HepG2 (cell line): ENCODE measurements around the gene TRMU. TPM values are rescaled to one million over a fixed set of nuclear protein-coding genes. Genes with fewer than 3 reads are reported as not detected.

Source experiments
- KLF15 ChIP-seq: sonication (generic); formaldehyde crosslinking; IDR thresholded peaks from 2 replicates; pipeline ENCODE4 v1.8.1; 2023; ENCODE audit warnings: borderline replicate concordance, mild to moderate bottlenecking, inconsistent platforms, missing genetic modification reagents, mixed read lengths
- RBFOX2 ChIP-seq: fragments of 200-400 bp; formaldehyde crosslinking; IDR thresholded peaks from 2 replicates; pipeline ENCODE4 v1.6.1; 2017; ENCODE audit warnings: low read depth, mild to moderate bottlenecking, low read length
- ZFX ChIP-seq: sonication (generic); formaldehyde crosslinking; IDR thresholded peaks from 2 replicates; pipeline ENCODE4 v1.4.0; 2020; ENCODE audit warnings: mild to moderate bottlenecking, low read depth, missing genetic modification reagents, moderate library complexity
- polyA plus RNA-seq, 8 experiments: library from polyadenylated mRNA; depleted of rRNA in 3 of 8; stranded (reverse) in 7 of 8; unstranded in 1 of 8; fragments of >200 nt; fragmentation: Illumina TruSeq in 4 of 8; extraction: Trizol in 4 of 8; gene quantifications; 2 replicates each; pipeline versions ENCODE4 v1.2.1 to v1.2.3, GENCODE V29; 2011 to 2016; ENCODE audit warnings: low read depth in 4 of 8, missing spikeins in 1 of 8, mixed read lengths in 1 of 8; ENCODE audit not compliant: insufficient read depth in 1 of 8
- total RNA-seq, 5 experiments: library from RNA; depleted of rRNA; stranded (reverse); fragments of >200 nt; fragmentation: Illumina TruSeq; extraction: Trizol; gene quantifications; 2 replicates each; pipeline ENCODE4 v1.2.3, GENCODE V29; 2016; ENCODE audit warnings: low read depth in 1 of 5
- TF ChIP-seq, protein P1 (sequence below): sonication (generic); formaldehyde crosslinking; IDR thresholded peaks from 2 replicates; pipeline ENCODE4 v1.4.0; 2020; ENCODE audit warnings: mild to moderate bottlenecking, missing genetic modification reagents
- TF ChIP-seq, protein P2 (sequence below): sonication (generic); formaldehyde crosslinking; IDR thresholded peaks from 2 replicates; pipeline ENCODE4 v1.4.0; 2020; ENCODE audit warnings: missing genetic modification reagents
- TF ChIP-seq, protein P3 (sequence below): sonication (generic); formaldehyde crosslinking; IDR thresholded peaks from 2 replicates; pipeline ENCODE4 v1.4.0; 2020; ENCODE audit warnings: missing genetic modification reagents

TRMU gene
- total and polyA plus RNA-seq, 2 of the 13 experiments (the other 11 are each of a cell fraction or from before 2014, with no cell fraction given): 31.0 to 50.2 TPM

DNA sequence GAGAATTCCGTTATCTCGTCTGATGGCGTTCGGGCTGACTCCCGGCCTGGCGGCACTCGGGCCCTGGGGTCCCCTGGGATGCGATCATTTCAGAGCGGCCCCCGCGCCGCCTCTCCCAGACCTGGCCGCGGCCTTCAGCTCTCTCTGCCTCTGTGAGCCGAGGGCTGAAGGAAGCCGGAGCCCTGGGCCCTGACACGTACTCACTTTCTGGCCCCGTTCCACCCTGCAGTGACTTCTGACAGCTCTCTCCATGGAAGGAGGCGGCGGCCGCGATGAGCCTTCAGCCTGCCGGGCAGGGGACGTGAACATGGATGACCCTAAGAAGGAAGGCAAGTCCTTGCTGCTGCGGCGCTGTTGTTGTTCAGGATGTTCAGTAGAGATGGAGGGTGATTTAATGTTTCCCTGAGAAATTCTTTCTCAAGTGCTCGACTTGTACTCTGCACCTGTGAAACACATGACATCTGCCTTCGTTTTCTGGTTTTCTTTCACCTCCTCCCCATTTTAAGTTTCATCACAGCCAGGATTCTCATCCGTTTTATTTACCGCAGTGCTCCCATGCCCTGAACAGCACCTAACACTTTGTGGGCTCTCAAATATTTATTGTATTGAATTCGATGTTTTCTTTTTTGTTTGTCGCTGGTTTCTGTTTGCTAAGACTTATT is 38.2 kb upstream of the TRMU start (continued):
- TF ChIP-seq, protein P1, sequence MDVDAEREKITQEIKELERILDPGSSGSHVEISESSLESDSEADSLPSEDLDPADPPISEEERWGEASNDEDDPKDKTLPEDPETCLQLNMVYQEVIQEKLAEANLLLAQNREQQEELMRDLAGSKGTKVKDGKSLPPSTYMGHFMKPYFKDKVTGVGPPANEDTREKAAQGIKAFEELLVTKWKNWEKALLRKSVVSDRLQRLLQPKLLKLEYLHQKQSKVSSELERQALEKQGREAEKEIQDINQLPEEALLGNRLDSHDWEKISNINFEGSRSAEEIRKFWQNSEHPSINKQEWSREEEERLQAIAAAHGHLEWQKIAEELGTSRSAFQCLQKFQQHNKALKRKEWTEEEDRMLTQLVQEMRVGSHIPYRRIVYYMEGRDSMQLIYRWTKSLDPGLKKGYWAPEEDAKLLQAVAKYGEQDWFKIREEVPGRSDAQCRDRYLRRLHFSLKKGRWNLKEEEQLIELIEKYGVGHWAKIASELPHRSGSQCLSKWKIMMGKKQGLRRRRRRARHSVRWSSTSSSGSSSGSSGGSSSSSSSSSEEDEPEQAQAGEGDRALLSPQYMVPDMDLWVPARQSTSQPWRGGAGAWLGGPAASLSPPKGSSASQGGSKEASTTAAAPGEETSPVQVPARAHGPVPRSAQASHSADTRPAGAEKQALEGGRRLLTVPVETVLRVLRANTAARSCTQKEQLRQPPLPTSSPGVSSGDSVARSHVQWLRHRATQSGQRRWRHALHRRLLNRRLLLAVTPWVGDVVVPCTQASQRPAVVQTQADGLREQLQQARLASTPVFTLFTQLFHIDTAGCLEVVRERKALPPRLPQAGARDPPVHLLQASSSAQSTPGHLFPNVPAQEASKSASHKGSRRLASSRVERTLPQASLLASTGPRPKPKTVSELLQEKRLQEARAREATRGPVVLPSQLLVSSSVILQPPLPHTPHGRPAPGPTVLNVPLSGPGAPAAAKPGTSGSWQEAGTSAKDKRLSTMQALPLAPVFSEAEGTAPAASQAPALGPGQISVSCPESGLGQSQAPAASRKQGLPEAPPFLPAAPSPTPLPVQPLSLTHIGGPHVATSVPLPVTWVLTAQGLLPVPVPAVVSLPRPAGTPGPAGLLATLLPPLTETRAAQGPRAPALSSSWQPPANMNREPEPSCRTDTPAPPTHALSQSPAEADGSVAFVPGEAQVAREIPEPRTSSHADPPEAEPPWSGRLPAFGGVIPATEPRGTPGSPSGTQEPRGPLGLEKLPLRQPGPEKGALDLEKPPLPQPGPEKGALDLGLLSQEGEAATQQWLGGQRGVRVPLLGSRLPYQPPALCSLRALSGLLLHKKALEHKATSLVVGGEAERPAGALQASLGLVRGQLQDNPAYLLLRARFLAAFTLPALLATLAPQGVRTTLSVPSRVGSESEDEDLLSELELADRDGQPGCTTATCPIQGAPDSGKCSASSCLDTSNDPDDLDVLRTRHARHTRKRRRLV (CRISPR knock-in tag): no peak
- TF ChIP-seq KLF15 (CRISPR knock-in tag) (no peak), RBFOX2 (0 out of 2 replicates have a peak, but pooled peaks have one; percentile 12), ZFX (CRISPR knock-in tag) (peak; percentile 11; the same call in 1 of the 2 replicates)
- TF ChIP-seq, protein P2, sequence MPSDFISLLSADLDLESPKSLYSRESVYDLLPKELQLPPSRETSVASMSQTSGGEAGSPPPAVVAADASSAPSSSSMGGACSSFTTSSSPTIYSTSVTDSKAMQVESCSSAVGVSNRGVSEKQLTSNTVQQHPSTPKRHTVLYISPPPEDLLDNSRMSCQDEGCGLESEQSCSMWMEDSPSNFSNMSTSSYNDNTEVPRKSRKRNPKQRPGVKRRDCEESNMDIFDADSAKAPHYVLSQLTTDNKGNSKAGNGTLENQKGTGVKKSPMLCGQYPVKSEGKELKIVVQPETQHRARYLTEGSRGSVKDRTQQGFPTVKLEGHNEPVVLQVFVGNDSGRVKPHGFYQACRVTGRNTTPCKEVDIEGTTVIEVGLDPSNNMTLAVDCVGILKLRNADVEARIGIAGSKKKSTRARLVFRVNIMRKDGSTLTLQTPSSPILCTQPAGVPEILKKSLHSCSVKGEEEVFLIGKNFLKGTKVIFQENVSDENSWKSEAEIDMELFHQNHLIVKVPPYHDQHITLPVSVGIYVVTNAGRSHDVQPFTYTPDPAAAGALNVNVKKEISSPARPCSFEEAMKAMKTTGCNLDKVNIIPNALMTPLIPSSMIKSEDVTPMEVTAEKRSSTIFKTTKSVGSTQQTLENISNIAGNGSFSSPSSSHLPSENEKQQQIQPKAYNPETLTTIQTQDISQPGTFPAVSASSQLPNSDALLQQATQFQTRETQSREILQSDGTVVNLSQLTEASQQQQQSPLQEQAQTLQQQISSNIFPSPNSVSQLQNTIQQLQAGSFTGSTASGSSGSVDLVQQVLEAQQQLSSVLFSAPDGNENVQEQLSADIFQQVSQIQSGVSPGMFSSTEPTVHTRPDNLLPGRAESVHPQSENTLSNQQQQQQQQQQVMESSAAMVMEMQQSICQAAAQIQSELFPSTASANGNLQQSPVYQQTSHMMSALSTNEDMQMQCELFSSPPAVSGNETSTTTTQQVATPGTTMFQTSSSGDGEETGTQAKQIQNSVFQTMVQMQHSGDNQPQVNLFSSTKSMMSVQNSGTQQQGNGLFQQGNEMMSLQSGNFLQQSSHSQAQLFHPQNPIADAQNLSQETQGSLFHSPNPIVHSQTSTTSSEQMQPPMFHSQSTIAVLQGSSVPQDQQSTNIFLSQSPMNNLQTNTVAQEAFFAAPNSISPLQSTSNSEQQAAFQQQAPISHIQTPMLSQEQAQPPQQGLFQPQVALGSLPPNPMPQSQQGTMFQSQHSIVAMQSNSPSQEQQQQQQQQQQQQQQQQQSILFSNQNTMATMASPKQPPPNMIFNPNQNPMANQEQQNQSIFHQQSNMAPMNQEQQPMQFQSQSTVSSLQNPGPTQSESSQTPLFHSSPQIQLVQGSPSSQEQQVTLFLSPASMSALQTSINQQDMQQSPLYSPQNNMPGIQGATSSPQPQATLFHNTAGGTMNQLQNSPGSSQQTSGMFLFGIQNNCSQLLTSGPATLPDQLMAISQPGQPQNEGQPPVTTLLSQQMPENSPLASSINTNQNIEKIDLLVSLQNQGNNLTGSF (CRISPR knock-in tag): 0 out of 2 replicates have a peak, but pooled peaks have one; percentile 3
- TF ChIP-seq, protein P3, sequence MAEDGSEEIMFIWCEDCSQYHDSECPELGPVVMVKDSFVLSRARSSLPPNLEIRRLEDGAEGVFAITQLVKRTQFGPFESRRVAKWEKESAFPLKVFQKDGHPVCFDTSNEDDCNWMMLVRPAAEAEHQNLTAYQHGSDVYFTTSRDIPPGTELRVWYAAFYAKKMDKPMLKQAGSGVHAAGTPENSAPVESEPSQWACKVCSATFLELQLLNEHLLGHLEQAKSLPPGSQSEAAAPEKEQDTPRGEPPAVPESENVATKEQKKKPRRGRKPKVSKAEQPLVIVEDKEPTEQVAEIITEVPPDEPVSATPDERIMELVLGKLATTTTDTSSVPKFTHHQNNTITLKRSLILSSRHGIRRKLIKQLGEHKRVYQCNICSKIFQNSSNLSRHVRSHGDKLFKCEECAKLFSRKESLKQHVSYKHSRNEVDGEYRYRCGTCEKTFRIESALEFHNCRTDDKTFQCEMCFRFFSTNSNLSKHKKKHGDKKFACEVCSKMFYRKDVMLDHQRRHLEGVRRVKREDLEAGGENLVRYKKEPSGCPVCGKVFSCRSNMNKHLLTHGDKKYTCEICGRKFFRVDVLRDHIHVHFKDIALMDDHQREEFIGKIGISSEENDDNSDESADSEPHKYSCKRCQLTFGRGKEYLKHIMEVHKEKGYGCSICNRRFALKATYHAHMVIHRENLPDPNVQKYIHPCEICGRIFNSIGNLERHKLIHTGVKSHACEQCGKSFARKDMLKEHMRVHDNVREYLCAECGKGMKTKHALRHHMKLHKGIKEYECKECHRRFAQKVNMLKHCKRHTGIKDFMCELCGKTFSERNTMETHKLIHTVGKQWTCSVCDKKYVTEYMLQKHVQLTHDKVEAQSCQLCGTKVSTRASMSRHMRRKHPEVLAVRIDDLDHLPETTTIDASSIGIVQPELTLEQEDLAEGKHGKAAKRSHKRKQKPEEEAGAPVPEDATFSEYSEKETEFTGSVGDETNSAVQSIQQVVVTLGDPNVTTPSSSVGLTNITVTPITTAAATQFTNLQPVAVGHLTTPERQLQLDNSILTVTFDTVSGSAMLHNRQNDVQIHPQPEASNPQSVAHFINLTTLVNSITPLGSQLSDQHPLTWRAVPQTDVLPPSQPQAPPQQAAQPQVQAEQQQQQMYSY (CRISPR knock-in tag): no peak
- TF ChIP-seq, all 625 proteins: peak for 15
